K562 (cell line): ENCODE data around the gene CHRDL2. TPM values are rescaled to one million over a fixed set of nuclear protein-coding genes. Genes with fewer than 3 reads are reported as not detected.

ENCODE experiments used
- ATAC-seq: fragments of 200-7000 bp; cut with Tn5 transposase; 3 replicates; pipeline ENCODE4 v1.9.1; 2020; ENCODE audit warnings: moderate library complexity
- BruUV-seq: library from RNA; stranded (reverse); fragments of 400-500 nt; replicated peaks from 2 replicates; lab custom pipeline; 2021; lab: Mats Ljungman, UMichigan
- CTCF ChIA-PET: fragments of 300-600 bp; formaldehyde crosslinking; extraction: SDS; loops from one replicate; lab custom pipeline; 2021; ENCODE audit warnings: low intra/inter-chr PET ratio; lab: Yijun Ruan, JAX
- POLR2A ChIA-PET: fragments of 300-600, 350-650 bp; sonication (Branson Sonifier 250); formaldehyde crosslinking; extraction: SDS; loops from one replicate; lab custom pipeline; 2021; ENCODE audit warnings: antibody characterized with exemption, inconsistent platforms; lab: Yijun Ruan, JAX
- DNase-seq, 4 experiments: peaks; one replicate each; pipeline versions ENCODE4 v3.0.0 to v3.0.0-alpha.2; 2011 to 2018; ENCODE audit warnings: low spot score in 3 of 4, mixed read lengths in 3 of 4; ENCODE audit errors: extremely low read depth in 1 of 4
- FAIRE-seq: peaks from 2 replicates; lab custom pipeline; 2011; peaks lifted over from hg19 to GRCh38; lab: Jason Lieb, UNC
- H2AFZ ChIP-seq: 2 replicates; pipeline ENCODE4 v1.6.0; 2011; ENCODE audit warnings: low read depth, low read length, control low read depth, inconsistent platforms
- H3K27ac ChIP-seq: fragments of 200-600 bp; 3 replicates; pipeline ENCODE4 v1.8.0; 2011; ENCODE audit warnings: low read depth, mild to moderate bottlenecking, control low read depth, inconsistent platforms, low read length, moderate library complexity, mixed read lengths; ENCODE audit errors: extremely low read depth
- H3K27me3 ChIP-seq, 2 experiments: fragments of 300-600 bp in 1 of 2; 2 replicates in 1 of 2; 3 replicates in 1 of 2; pipeline versions ENCODE4 v1.6.0 to v1.8.0; 2011; ENCODE audit warnings: inconsistent platforms in 2 of 2, low read length in 2 of 2, mild to moderate bottlenecking in 1 of 2, mixed read lengths in 1 of 2, moderate library complexity in 1 of 2; ENCODE audit not compliant: control insufficient read depth in 2 of 2, insufficient read depth in 2 of 2
- H3K36me3 ChIP-seq: fragments of 300-600 bp; 3 replicates; pipeline ENCODE4 v1.8.0; 2011; ENCODE audit warnings: mild to moderate bottlenecking, low read length, inconsistent platforms; ENCODE audit not compliant: control insufficient read depth, insufficient read depth
- H3K4me1 ChIP-seq, 2 experiments: fragments of 200-600 bp in 1 of 2; replicated peaks in 1 of 2; 2 replicates in 1 of 2; 3 replicates in 1 of 2; pipeline versions ENCODE4 v1.5.1 to v1.8.0; 2011; ENCODE audit warnings: inconsistent platforms in 2 of 2, low read length in 2 of 2, mild to moderate bottlenecking in 1 of 2, mixed read lengths in 1 of 2, moderate library complexity in 1 of 2; ENCODE audit not compliant: control insufficient read depth in 2 of 2, insufficient read depth in 2 of 2
- H3K4me2 ChIP-seq: 2 replicates; pipeline ENCODE4 v1.6.1; 2011; ENCODE audit warnings: low read length, control low read depth, inconsistent platforms, mixed read lengths; ENCODE audit not compliant: insufficient read depth
- H3K4me3 ChIP-seq: fragments of 200-600 bp; sonication (generic), shearing (Covaris generic); 2 replicates; pipeline ENCODE4 v1.5.1; 2016; ENCODE audit warnings: control low read depth, inconsistent platforms
- H3K79me2 ChIP-seq: fragments of 200-600 bp; 3 replicates; pipeline ENCODE4 v1.8.0; 2011; ENCODE audit warnings: low read length, inconsistent platforms; ENCODE audit not compliant: control insufficient read depth, insufficient read depth
- H3K9ac ChIP-seq, 2 experiments: 2 replicates each; pipeline versions ENCODE4 v1.6.0 to v1.6.1; 2011; ENCODE audit warnings: low read depth in 2 of 2, low read length in 2 of 2, control low read depth in 1 of 2, inconsistent platforms in 1 of 2, mild to moderate bottlenecking in 1 of 2, mixed read lengths in 1 of 2; ENCODE audit not compliant: insufficient read depth in 1 of 2
- H3K9me1 ChIP-seq: one replicate; pipeline ENCODE4 v1.6.0; 2011; ENCODE audit warnings: inconsistent platforms, mild to moderate bottlenecking, low read length, moderate library complexity; ENCODE audit not compliant: control insufficient read depth, insufficient read depth
- H3K9me3 ChIP-seq: replicated peaks from 2 replicates; pipeline ENCODE4 v1.5.1; 2011; ENCODE audit warnings: low read depth, low read length, inconsistent platforms; ENCODE audit not compliant: control insufficient read depth, insufficient read depth
- H4K20me1 ChIP-seq: replicated peaks from 2 replicates; pipeline ENCODE4 v1.6.1; 2011; ENCODE audit warnings: low read length, inconsistent platforms, mixed read lengths; ENCODE audit not compliant: control insufficient read depth, insufficient read depth
- ARHGAP35 ChIP-seq: fragments of 450-650 bp; IDR thresholded peaks from 2 replicates; pipeline ENCODE4 v1.6.1; 2018; ENCODE audit not compliant: partially characterized antibody
- CBFA2T3 ChIP-seq: fragments of 450-650 bp; IDR thresholded peaks from 2 replicates; pipeline ENCODE4 v1.6.1; 2017
- FIP1L1 ChIP-seq: fragments of 200-400 bp; formaldehyde crosslinking; IDR thresholded peaks from 2 replicates; pipeline ENCODE4 v1.6.1; 2018; ENCODE audit warnings: mild to moderate bottlenecking, low read depth, low read length; ENCODE audit not compliant: poor library complexity, severe bottlenecking
- MTF1 ChIP-seq: fragments of 250-450 bp; sonication (Bioruptor Pico); IDR thresholded peaks from 2 replicates; pipeline ENCODE4 v1.9.0; 2021; ENCODE audit warnings: moderate library complexity, mild to moderate bottlenecking, inconsistent platforms, borderline replicate concordance
- NCOA4 ChIP-seq: fragments of 450-650 bp; IDR thresholded peaks from 2 replicates; pipeline ENCODE4 v1.6.1; 2018; ENCODE audit warnings: mild to moderate bottlenecking; ENCODE audit not compliant: partially characterized antibody
- POLR2AphosphoS5 ChIP-seq: IDR thresholded peaks from 2 replicates; pipeline ENCODE4 v1.6.1; 2011; ENCODE audit warnings: mild to moderate bottlenecking, low read depth, low read length, moderate library complexity; ENCODE audit not compliant: control insufficient read depth, insufficient read depth
- SAFB ChIP-seq: fragments of 200-400 bp; formaldehyde crosslinking; IDR thresholded peaks from 2 replicates; pipeline ENCODE4 v1.6.1; 2017; ENCODE audit warnings: low read depth, low read length, borderline replicate concordance
- SRF ChIP-seq, 2 experiments: fragments of 250-450, 450-650 bp in 1 of 2; sonication (Bioruptor Pico) in 1 of 2; sonication (generic) in 1 of 2; formaldehyde crosslinking; IDR thresholded peaks; 2 replicates each; pipeline versions ENCODE4 v1.5.0 to v1.5.1; 2020 to 2022; ENCODE audit warnings: mild to moderate bottlenecking in 1 of 2, missing genetic modification reagents in 1 of 2
- U2AF2 ChIP-seq: fragments of 200-400 bp; formaldehyde crosslinking; optimal IDR thresholded peaks from 2 replicates; pipeline ENCODE3; 2017; ENCODE audit warnings: low read depth, mild to moderate bottlenecking, low read length
- ZKSCAN1 ChIP-seq: fragments of 150-350 bp; IDR thresholded peaks from 2 replicates; pipeline ENCODE4 v1.6.1; 2016; ENCODE audit warnings: low read depth, low read length
- ZNF140 ChIP-seq: fragments of 250-450 bp; sonication (Bioruptor Pico); IDR thresholded peaks from 2 replicates; pipeline ENCODE4 v1.8.0; 2021; ENCODE audit warnings: moderate library complexity, mild to moderate bottlenecking, inconsistent platforms
- ZNF253 ChIP-seq: fragments of 250-450 bp; sonication (Bioruptor Pico); conservative IDR thresholded peaks from 2 replicates; pipeline ENCODE4 v1.6.1; 2021; ENCODE audit warnings: mild to moderate bottlenecking
- WGBS: fragments of 100-300 bp; shearing (Covaris generic); methylation state at CpG from one replicate; pipeline ENCODE4 v1.1.6; 2016; ENCODE audit warnings: low coverage, mixed read lengths; ENCODE audit not compliant: insufficient coverage; ENCODE audit errors: missing lambda C conversion rate; 5-methylcytosine and 5-hydroxymethylcytosine counted together
- in situ Hi-C: fragments of 300-500 bp; cut with MboI; formaldehyde crosslinking; loops from 4 replicates; pipeline ENCODE4 v1.15.0; 2018; ENCODE audit warnings: inconsistent platforms, mixed read lengths
- intact Hi-C: fragments of 100-400 bp; cut with micrococcal nuclease; formaldehyde crosslinking; loops from 2 replicates; pipeline ENCODE4 v1.14.2; 2022
- polyA plus RNA-seq, 8 experiments: library from polyadenylated mRNA; depleted of rRNA in 4 of 8; stranded (reverse) in 5 of 8; unstranded in 3 of 8; fragments of >200 nt; fragmentation: Nextera tagmentation in 2 of 8; fragmentation: Illumina TruSeq in 1 of 8; extraction: Ambion mirVana in 2 of 8; extraction: Trizol in 1 of 8; gene quantifications; 2 replicates each; pipeline versions ENCODE4 v1.2.1 to v1.2.3, GENCODE V29; 2011 to 2014; ENCODE audit warnings: inconsistent platforms in 1 of 8, missing spikeins in 1 of 8
- total RNA-seq, 7 experiments: library from RNA; depleted of rRNA in 6 of 7; stranded (reverse); fragments of >200 nt in 6 of 7; fragmentation: Illumina TruSeq in 2 of 7; extraction: Trizol in 2 of 7; gene quantifications; 2 replicates each; pipeline versions ENCODE4 v1.2.1 to v1.2.3, GENCODE V29; 2011 to 2021; ENCODE audit warnings: low replicate concordance in 1 of 7
- TF ChIP-seq, protein P1 (sequence below): sonication (generic); formaldehyde crosslinking; IDR thresholded peaks from 2 replicates; pipeline ENCODE4 v1.8.1; 2023; ENCODE audit warnings: mild to moderate bottlenecking, missing genetic modification reagents
- TF ChIP-seq, protein P2 (sequence below): fragments of 450-650 bp; formaldehyde crosslinking; IDR thresholded peaks from 2 replicates; pipeline ENCODE4 v1.4.0; 2020; ENCODE audit warnings: mild to moderate bottlenecking

Gene CHRDL2
- total and polyA plus RNA-seq, 9 of the 15 experiments (the other 6 are each of a cell fraction or from before 2014, with no cell fraction given): not detected

GRCh38 chr11:74778581-74778980 lies 47.4 kb upstream of the CHRDL2 start:
- H3K4me1 ChIP-seq: no peaks in the 10 kb centered on the region; a peak in 3 of 5 replicates
- H3K9me3 ChIP-seq: no peaks in the 10 kb centered on the region
- H3K27ac ChIP-seq: no peak overlapping the region
- no TSS peak for BruUV-seq
- no peak overlapping the region for H3K4me3 ChIP-seq
- H2AFZ ChIP-seq: no peak overlapping the region
- WGBS: 94% methylated on average over 6 of the region's 6 CpGs
- no peaks in the 10 kb centered on the region for H4K20me1 ChIP-seq
- intact Hi-C loops: no loop called here
- no peak for FAIRE-seq
- no peaks in the 10 kb centered on the region for H3K27me3 ChIP-seq
- CTCF ChIA-PET: no interaction called here
- H3K79me2 ChIP-seq: peaks cover 49% of the 10 kb centered on the region
- TF ChIP-seq, protein P1, sequence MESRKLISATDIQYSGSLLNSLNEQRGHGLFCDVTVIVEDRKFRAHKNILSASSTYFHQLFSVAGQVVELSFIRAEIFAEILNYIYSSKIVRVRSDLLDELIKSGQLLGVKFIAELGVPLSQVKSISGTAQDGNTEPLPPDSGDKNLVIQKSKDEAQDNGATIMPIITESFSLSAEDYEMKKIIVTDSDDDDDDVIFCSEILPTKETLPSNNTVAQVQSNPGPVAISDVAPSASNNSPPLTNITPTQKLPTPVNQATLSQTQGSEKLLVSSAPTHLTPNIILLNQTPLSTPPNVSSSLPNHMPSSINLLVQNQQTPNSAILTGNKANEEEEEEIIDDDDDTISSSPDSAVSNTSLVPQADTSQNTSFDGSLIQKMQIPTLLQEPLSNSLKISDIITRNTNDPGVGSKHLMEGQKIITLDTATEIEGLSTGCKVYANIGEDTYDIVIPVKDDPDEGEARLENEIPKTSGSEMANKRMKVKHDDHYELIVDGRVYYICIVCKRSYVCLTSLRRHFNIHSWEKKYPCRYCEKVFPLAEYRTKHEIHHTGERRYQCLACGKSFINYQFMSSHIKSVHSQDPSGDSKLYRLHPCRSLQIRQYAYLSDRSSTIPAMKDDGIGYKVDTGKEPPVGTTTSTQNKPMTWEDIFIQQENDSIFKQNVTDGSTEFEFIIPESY: peak; percentile 84
- TF ChIP-seq CBFA2T3 (peak; percentile 15; the same call in 1 of the 2 replicates), U2AF2 (no peak)
- TF ChIP-seq, all 486 proteins: peak for 2
- POLR2A ChIA-PET: no interaction called here
- ATAC-seq (no peak), DNase-seq (peak in 2 of 4 experiments; percentile 11 to 12)
- in situ Hi-C loops: no loop called here
- H3K36me3 ChIP-seq: peaks cover 8% of the 10 kb centered on the region; the same call in 2 of the 3 replicates
- no peaks in the 10 kb centered on the region for H3K9me1 ChIP-seq
- H3K4me2 ChIP-seq: no peak overlapping the region
- no peak overlapping the region for H3K9ac ChIP-seq

DNA sequence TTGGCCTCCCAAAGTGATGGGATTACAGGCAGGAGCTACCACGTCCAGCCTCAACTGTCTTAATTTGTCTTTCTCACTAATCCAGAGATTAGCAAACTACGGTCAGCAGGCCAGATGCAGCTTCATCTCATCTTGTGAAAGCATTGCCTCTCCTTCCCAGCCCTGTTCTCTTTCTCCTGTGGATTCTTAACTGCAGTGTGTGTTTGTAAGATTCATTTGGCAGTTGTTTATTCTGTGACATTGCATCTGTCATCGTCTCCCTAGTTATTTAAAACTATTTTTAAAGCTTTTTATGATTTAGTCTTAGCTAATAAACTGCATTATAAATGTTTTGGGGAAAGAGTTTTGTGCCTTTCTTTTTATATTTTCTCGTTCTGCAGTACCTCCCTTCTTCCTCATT lies 46.7 kb upstream of the CHRDL2 start:
- Histone ChIP-seq H3K79me2 (peaks cover 46% of the 10 kb centered on the region), H3K4me1 (no peaks in the 10 kb centered on the region; a peak in 2 of 5 replicates), H3K27ac (no peak overlapping the region), H4K20me1 (no peaks in the 10 kb centered on the region), H3K9ac (no peak overlapping the region), H2AFZ (no peak overlapping the region), H3K9me3 (no peaks in the 10 kb centered on the region), H3K9me1 (no peaks in the 10 kb centered on the region), H3K4me3 (no peak overlapping the region), H3K27me3 (no peaks in the 10 kb centered on the region), H3K4me2 (no peak overlapping the region), H3K36me3 (peaks cover 8% of the 10 kb centered on the region; the same call in 2 of the 3 replicates)
- DNase-seq (no peak), ATAC-seq (no peak), FAIRE-seq (no peak)
- CTCF ChIA-PET: no interaction called here
- 58% methylated on average over 4 of the region's 4 CpGs for WGBS
- in situ Hi-C loops (no loop called here), intact Hi-C loops (no loop called here)
- POLR2A ChIA-PET: no interaction called here
- no TSS peak for BruUV-seq
- no peak for TF ChIP-seq ZKSCAN1
- TF ChIP-seq SRF (CRISPR knock-in tag; IDR thresholded peaks at IDR 0.05): no peak
- no peak for TF ChIP-seq ARHGAP35
- TF ChIP-seq ZNF140 (CRISPR knock-in tag): no peak
- TF ChIP-seq SAFB: no peak
- TF ChIP-seq NCOA4: no peak
- TF ChIP-seq FIP1L1: no peak
- TF ChIP-seq POLR2AphosphoS5: no peak
- no peak for TF ChIP-seq ZNF253 (CRISPR knock-in tag)
- TF ChIP-seq MTF1 (CRISPR knock-in tag): no peak
- TF ChIP-seq, protein P2, sequence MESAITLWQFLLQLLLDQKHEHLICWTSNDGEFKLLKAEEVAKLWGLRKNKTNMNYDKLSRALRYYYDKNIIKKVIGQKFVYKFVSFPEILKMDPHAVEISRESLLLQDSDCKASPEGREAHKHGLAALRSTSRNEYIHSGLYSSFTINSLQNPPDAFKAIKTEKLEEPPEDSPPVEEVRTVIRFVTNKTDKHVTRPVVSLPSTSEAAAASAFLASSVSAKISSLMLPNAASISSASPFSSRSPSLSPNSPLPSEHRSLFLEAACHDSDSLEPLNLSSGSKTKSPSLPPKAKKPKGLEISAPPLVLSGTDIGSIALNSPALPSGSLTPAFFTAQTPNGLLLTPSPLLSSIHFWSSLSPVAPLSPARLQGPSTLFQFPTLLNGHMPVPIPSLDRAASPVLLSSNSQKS: no peak
